ENCODE measurements around the gene DACT1.

Gene DACT1

DNA sequence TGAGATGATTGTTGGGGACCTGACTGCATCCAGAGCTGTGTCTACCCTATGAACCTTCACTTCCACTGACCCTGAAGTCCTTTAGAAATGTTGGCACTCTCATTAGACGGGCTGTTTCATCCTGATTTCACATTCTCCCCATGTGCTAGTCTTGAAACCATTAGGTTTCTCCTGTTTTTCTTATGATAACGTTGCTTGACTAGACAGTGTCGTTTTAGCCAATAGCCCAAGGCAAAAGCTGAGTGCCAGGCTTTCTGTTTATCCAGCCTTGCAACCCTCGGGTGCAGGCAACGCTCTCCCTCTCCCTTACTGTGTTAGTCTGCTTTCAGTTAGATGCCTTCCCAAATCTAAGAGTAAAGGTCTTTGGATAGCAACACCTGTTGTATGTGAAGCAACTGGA is 30.1 kb downstream of the DACT1 start:
- DNase-seq, result no peak

DNA sequence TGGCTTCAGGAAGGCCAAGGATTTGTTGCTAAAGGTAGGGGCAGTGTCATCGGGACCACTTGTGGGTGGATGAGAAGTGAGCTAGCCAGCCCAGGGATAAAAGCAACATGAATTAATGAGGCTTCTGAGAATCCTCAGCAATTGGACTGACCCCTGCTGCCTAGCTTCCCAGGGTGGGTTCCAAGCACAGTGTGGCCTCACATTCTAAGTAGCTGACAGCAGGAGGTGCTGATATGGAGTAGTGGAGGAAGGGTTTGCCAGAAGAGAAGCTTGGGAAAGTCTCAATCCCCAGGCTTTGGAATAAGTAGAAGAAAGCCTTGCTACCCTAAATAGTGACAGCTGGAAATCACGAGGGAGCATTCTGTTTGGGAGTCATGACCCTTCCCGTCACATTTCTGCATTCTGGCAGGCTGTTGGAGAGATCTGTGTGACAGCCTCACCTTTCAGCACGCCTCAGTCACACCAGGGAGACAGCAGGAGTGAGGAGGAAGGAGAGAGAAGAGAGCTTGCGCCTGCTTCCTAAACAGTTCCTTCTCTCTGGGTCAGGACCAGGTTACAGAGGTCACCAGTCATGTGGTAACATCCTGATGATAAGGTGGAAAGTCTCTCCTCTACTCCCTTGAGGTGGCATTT is 31.2 kb downstream of the DACT1 start:
- DNase-seq, result no peak

DNA sequence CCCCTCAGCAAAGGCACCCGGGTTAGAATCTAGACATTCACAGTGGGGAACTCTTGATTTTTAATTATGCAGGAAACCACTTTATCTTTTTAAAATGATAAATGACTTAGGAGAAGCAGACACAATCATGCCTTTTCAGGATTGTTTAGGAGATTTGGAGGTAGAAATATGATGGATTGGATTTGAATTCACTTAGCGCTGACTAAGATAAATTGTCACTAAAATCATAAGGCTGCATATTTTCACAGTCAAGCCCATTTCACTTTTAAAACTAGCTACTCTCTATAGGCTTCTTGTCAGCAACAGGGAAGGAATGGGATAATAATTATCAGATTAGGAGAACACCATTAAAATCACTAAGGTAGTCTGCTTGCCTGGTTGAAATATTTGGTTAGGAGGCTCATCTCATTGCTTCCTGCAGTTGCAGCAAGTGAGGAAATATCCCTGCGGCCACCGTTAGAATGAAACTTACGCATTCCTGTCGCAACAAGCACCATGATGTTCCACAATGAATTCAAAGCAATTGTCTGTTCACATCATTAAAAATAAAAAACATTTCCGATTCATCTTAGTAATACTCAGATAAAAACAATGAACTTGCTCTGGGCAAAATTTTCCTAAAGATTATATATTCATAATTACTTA is 31.9 kb downstream of the DACT1 start:
- no peak for DNase-seq

DNA sequence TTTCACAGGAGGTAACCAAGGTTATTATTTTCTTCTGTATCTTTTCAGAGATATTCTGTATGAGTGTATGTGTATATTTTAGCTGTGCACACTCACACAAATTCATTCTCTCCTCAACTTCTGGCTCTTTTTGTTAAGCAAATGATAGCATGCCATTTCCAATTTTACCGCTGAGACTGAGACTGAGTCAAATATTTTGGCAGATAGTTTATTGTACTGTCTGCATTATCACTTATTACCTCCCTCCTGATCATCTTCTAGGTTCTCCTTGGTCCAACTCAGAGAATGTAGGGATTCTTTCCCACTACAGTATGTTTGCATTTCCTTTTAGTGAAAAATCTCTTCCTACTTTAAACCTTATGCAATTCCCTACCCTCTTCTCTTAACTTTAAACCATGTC is 33.3 kb downstream of the DACT1 start:
- no peak for DNase-seq

DNA sequence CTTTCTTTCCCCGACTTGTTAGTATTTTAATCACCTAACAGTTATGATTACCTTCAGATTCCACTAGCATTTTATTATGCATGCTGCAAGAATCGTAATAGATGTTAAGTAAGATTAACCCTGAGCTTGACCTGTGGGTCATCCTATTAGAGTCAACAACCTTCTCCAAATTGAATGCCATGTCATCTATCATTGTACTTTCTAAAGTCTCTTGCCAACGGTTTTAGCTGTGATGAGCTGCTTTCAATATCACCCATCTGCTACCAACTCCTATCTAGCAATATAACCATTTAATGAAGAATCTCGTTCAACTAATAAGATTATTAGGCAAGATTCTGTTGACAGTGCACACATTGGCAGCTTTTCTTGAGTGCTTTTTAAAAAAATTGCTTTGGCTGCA is 33.7 kb downstream of the DACT1 start:
- DNase-seq, result no peak

DNA sequence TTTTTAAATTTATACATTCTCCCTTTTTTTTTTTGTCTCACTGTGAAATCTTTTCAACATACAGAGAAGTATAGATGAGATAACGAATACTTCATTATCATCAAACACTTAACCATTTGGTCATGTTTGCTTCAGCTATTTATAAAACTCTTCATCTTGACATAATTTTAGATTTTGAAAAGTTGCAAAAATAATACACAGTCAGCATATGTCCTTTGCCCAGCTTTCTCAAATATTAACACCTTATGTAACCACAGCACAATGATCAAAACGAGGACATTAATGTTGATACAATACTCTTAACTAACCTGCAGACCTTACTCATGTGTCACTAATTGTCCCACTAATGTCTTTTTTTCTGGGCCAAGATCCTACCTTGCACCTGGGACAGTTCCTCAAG is 36.0 kb downstream of the DACT1 start:
- DNase-seq, result no peak

DNA sequence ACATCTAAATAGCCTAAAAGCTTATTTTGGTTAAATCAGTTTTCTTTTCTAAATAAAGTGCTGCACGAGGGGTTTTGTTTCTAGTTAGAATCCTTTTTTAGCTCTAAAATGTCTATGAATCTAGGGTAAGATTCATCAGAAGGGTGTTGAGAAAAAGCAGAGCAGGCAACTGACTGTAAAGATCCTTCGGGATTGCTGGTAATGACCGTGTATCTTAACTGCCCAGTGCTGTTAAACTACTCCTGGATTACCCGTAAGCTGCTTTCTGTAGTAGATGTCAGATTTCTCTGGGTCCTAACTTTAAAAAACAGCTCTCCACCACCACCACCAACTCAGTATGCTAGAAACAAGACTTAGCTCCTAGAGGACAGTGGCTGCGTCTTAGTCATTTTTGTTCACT is 39.2 kb downstream of the DACT1 start:
- DNase-seq, result no peak

DNA sequence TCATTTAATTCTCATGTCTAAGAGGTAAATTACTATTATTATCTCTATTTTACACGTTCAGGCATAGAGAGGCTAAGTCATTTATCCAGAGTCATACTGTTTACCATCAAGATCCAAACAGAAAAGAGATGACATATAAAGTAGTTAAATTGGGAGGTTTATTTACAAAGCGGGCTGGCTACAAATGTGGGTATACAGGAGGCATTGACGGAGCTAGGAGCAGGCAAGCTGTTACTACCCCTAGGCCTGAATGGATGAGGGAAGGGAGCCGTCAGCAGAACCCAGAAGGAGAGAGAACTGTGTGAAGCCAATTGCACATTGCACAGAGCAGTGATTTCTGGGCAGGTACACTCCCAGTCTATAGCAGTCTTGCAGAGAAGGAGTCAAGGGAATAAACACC is 39.8 kb downstream of the DACT1 start:
- no peak for DNase-seq

DNA sequence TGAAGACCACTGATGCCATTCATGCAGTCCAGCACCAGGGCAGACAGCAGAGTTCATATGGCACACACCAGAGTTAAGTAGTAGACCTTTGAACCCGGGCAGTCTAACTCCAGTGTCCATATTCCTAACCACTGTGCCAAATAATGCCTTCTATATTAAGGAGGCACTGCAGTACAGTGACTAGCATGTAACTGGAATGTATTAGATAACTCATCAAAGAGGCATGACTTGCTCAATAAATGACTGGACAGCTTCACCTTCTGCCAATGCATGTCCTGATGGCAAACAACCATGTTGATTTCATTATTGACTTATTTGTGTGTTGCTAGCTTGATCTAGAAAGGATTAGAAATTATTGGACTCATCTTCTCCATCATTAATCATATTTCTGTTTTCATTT is 40.2 kb downstream of the DACT1 start:
- no peak for DNase-seq

DNA sequence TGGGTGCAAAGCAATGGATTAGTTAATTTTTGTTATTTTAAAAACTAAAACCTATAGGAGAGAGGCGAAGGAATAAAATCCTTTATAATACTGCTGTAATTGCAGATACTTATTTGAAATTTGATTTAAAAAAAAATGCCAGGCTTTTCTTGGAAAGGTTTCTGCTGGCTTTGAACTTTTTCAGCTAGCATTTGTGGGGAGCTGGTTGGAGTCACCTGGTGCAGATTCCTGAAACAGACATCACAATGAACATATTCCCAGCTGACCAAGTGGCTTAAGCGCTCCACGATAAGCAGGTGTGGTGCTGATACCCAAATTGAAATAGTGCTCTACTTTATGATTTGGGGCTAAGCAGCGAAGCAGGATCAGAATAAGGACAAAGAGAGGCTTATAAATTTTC is 42.9 kb downstream of the DACT1 start:
- DNase-seq, result no peak

DNA sequence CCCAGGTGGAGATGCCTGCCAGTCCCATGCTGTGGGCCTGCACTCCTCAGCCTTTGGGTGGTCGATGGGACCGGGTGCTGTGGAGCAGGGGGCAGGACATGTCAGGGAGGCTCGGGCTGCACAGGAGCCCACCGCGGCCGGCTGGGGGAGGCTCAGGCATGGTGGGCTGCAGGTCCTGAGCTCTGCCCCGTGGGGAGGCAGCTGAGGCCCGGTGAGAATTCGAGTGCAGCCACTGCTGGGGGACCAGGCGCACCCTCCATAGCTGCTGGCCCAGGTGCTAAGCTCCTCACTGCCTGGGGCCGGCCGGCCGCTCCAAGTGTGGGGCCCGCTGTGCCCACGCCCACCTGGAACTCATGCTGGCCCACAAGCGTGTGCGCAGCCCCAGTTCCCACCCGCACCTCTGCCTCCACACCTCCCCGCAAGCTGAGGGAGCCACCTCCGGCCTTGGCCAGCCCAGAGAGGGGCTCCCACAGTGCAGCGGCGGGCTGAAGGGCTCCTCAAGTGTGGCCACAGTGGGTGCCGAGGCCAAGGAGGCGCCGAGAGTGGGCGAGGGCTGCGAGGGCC is 49.6 kb downstream of the DACT1 start:
- no peak for DNase-seq

DNA sequence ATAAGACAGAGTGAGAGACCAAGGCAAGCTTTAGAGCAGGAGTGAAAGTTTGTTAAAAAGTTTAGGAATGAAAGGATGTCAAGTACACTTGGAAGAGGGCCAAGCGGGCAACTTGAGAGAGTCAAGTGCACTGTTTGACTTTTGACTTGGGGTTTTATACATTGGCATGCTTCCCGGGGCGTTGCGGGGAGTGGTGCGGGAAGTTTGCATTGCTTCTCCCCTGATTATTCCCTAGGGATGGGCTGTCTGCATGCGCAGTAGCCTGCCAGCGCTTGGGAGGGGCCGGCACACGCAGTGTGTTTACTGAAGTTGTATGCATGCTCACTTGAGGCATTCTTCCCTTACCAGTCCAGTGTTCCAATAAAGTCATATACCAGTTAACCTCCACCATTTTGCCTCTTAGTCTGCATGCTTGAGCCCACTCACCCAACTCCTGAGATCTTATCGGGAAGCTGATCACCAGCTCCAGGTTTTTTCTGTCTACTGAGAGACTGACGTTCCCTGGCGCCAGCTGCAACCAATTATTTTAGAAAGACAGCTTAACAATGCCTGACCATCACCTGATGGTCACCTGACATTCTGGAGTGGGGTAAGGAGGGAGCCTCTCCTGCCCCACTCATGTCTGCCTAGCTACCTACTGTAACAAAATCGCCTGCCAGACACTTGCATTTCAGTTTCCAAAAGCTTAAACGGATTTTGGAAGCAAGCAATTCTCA is 53.2 kb downstream of the DACT1 start:
- DNase-seq, result no peak

DNA sequence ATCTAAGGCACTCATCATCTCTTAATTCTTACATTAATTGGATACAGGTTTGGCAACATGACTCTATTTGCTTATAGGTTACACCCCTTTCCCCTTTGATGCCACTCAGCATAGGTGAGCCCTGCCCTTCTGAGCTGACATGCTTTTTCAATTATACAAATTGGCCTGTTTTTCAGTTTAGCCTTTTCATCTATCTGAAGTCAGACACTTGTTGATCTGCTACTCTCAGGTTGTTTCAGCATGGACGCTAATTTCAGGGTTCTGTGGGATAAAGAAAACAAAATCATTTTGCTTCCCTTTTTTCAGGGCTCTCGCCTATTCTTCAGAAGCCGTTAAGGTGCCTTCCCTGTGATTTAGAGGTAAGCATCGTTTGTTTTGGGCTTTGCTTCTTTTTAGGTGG is 55.3 kb downstream of the DACT1 start:
- no peak for DNase-seq

DNA sequence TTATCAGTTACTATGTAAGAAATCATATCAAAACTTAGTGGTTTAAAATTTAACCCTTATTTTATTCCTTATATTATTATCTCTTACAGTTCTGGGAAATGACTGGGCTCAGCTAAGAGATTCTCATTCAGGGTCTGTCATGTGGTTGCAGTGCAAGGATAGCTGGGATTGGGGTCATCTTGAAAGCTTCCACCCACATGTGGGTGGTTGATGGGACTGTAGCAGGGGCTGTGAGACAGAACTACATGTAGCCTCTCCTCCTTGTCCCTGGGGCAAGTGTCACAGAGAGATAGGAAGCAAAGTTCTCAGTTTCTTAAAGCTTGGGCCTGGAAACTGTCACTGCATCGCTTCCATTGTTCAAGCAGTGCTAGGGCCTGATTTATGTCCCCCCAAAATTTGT is 57.8 kb downstream of the DACT1 start:
- DNase-seq, result no peak

DNA sequence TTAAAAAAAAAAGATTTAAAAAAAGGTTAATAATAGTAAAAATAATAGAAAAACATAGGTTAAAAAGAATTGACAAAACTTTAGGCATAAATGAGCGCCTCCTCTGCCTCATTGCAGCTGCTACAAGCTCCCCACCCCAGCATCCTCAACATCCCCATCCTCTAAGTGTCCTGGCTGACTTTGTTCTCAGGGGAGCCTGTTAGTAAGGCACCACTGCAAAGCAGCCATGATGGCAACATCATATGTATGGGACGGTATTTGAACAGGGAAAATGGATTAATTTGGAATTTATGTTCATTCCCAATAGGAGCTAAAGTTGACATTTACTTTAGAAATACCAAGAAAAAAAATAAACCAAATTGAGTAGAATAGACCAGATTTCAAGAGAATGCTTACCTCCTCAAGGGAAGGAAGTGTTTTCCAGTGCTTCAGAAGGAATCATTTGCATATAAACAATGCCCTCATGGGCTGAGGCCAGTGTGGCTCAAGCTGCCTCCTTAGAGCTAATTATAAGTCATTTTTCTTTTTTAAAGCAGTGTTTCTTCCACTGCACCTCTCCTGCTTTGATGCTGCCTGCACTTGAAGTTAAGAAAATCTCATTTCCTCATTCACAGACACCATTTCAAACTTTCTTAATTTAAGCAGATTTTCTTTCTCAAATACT is 59.6 kb downstream of the DACT1 start:
- DNase-seq, result no peak

Measured in retina (tissue), 1 donor.